Effector memory CD4-positive, alpha-beta T cell (primary cell): ENCODE results near the gene NPAS2.

ENCODE experiments used
- DNase-seq, 3 donors: peaks; one replicate each; pipeline ENCODE4 v3.0.0-alpha.2; 2020
- H3K27ac ChIP-seq: 2 replicates; pipeline ENCODE4 v1.7.0; 2013; ENCODE audit warnings: mild to moderate bottlenecking, low read length, moderate library complexity; ENCODE audit not compliant: insufficient read depth, poor library complexity, severe bottlenecking
- H3K27me3 ChIP-seq: replicated peaks from 2 replicates; pipeline ENCODE4 v1.7.0; 2013; ENCODE audit warnings: mild to moderate bottlenecking, low read length; ENCODE audit not compliant: insufficient read depth, control insufficient read depth, poor library complexity, severe bottlenecking
- H3K36me3 ChIP-seq: 2 replicates; pipeline ENCODE4 v1.7.0; 2013; ENCODE audit warnings: mild to moderate bottlenecking, low read length, moderate library complexity; ENCODE audit not compliant: control insufficient read depth, insufficient read depth
- H3K4me1 ChIP-seq: 2 replicates; pipeline ENCODE4 v1.7.0; 2013; ENCODE audit warnings: low read length, mild to moderate bottlenecking; ENCODE audit not compliant: control insufficient read depth, insufficient read depth, poor library complexity, severe bottlenecking
- H3K4me3 ChIP-seq: 2 replicates; pipeline ENCODE4 v1.7.0; 2013; ENCODE audit warnings: low read length, low read depth, mild to moderate bottlenecking; ENCODE audit not compliant: insufficient read depth, poor library complexity, severe bottlenecking
- H3K9me3 ChIP-seq: 2 replicates; pipeline ENCODE4 v1.7.0; 2013; ENCODE audit warnings: mild to moderate bottlenecking, low read length, moderate library complexity; ENCODE audit not compliant: control insufficient read depth

Gene NPAS2

DNA sequence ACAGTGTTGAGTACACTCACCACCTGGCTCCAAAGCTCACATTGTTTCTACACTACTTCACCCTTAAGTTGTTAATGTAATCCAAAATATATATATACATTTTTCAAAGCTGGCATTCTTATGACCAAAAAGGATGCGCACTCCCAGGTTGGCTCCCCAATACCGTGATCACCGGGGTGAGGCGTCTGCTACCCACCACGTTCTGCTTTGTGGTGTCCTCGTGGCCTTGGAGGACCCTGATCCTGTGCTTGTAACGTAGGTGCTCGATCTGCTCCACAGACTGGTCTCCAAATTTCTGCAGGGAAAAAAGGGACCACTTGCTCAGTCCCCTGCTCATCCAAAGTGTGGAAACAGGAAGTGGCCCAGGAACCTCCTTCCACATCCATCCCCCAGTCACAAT lies 207.9 kb downstream of the NPAS2 start:
- Histone ChIP-seq H3K27me3 (no peaks in the 10 kb centered on the region), H3K4me3 (no peak overlapping the region), H3K9me3 (no peaks in the 10 kb centered on the region), H3K4me1 (no peaks in the 10 kb centered on the region), H3K27ac (no peak overlapping the region), H3K36me3 (no peaks in the 10 kb centered on the region)
- DNase-seq, result no peak

- H3K4me3 ChIP-seq, result no peak overlapping the region
- DNase-seq, result no peak
- no peaks in the 10 kb centered on the region for H3K9me3 ChIP-seq
- no peaks in the 10 kb centered on the region for H3K4me1 ChIP-seq
- H3K27ac ChIP-seq, result no peak overlapping the region
- H3K27me3 ChIP-seq, result no peaks in the 10 kb centered on the region
- H3K36me3 ChIP-seq, result no peaks in the 10 kb centered on the region
These were observed 211.1 kb downstream of the NPAS2 start for GRCh38 chr2:101030866-101031554.

DNA sequence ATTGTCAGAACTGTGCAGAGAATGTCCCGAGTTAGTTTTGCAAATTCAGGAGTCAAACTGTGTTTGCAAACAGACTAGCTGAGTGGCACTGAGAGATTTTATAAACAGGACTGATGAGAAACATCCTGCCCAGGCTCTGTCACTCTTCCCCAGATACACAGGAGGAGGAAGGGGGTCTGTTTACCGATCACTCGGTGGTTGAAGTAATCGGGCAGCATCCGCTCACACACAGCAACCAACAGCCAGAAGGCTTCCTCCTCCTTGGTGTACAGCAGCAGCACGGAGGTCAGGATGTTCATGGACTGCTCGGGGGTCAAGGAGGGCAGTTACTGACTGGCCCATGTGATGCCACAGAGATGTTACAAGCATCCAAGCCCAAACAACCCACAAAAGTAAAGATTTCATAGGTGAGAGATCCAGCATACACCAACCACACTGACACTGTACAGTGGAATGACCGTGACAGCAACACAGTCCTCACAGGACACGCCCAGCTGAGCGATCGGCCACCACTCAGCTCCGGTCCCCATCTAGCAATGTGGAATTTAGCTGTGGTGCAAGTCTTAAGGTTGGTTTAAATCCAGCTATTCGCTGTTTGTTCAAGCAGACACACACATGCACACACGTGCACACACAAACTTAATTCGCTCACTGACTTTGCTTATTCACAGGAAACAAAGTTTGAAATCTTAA lies 212.3 kb downstream of the NPAS2 start:
- Histone ChIP-seq H3K36me3 (no peaks in the 10 kb centered on the region), H3K27me3 (no peaks in the 10 kb centered on the region), H3K9me3 (no peaks in the 10 kb centered on the region), H3K4me1 (no peaks in the 10 kb centered on the region), H3K27ac (no peak overlapping the region), H3K4me3 (no peak overlapping the region)
- DNase-seq, result no peak

DNA sequence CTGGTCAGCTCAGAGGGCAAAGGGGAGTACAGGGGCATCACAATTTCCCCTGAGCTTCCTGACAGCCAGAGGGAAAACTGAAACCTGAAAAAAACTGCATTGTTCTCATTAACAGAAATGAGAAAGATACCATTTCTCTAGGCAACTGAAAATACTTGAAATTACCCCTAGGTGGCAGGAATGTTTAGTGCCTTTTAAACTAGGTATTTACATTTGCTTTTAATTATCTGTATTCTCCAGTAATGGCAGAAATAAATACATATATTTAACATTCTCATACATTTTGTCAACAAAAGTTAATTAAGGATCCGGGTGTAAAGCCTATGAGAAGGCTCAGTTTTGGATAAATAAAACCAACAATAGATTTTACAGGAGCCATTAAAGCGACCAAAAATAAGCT lies 216.6 kb downstream of the NPAS2 start:
- no peak overlapping the region for H3K27ac ChIP-seq
- no peaks in the 10 kb centered on the region for H3K4me1 ChIP-seq
- H3K27me3 ChIP-seq, result no peaks in the 10 kb centered on the region
- H3K9me3 ChIP-seq, result no peaks in the 10 kb centered on the region
- no peak overlapping the region for H3K4me3 ChIP-seq
- H3K36me3 ChIP-seq, result no peaks in the 10 kb centered on the region
- no peak for DNase-seq

GRCh38 chr2:101037161-101037755 lies 217.3 kb downstream of the NPAS2 start:
- no peak for DNase-seq
- no peaks in the 10 kb centered on the region for H3K9me3 ChIP-seq
- no peak overlapping the region for H3K27ac ChIP-seq
- no peaks in the 10 kb centered on the region for H3K27me3 ChIP-seq
- H3K4me1 ChIP-seq, result no peaks in the 10 kb centered on the region
- H3K4me3 ChIP-seq, result no peak overlapping the region
- H3K36me3 ChIP-seq, result no peaks in the 10 kb centered on the region

GRCh38 chr2:101038455-101039255 lies 218.7 kb downstream of the NPAS2 start:
- no peaks in the 10 kb centered on the region for H3K9me3 ChIP-seq
- H3K27me3 ChIP-seq, result no peaks in the 10 kb centered on the region
- H3K36me3 ChIP-seq, result no peaks in the 10 kb centered on the region
- no peak for DNase-seq
- no peak overlapping the region for H3K4me3 ChIP-seq
- H3K27ac ChIP-seq, result no peak overlapping the region
- H3K4me1 ChIP-seq, result no peaks in the 10 kb centered on the region

- Histone ChIP-seq H3K9me3 (no peaks in the 10 kb centered on the region), H3K36me3 (no peaks in the 10 kb centered on the region), H3K27ac (no peak overlapping the region), H3K27me3 (no peaks in the 10 kb centered on the region), H3K4me3 (no peak overlapping the region), H3K4me1 (no peaks in the 10 kb centered on the region)
- DNase-seq, result no peak
These were observed 220.1 kb downstream of the NPAS2 start for GRCh38 chr2:101040072-101040471.

- no peaks in the 10 kb centered on the region for H3K9me3 ChIP-seq
- DNase-seq, result no peak
- no peak overlapping the region for H3K27ac ChIP-seq
- H3K27me3 ChIP-seq, result no peaks in the 10 kb centered on the region
- no peak overlapping the region for H3K4me3 ChIP-seq
- no peaks in the 10 kb centered on the region for H3K4me1 ChIP-seq
- no peaks in the 10 kb centered on the region for H3K36me3 ChIP-seq
These were observed 220.8 kb downstream of the NPAS2 start for GRCh38 chr2:101040761-101041160.

DNA sequence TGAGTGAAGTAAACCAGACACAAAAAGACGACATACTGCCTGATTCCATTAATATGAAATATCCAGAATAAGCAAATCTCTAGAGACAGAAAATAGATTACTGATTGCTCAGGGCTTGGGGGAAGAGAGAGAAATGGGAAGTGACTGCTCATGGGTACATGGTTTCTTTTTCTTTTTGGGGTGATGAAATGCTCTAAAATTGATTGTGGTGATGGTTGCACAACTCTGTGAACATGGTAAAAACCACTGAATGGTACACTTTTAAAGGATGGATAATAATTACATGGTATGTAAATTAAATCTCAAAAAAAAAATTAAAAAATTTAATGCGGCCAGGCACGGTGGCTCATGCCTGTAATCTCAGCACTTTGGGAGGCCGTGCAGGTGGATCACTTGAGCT lies 221.5 kb downstream of the NPAS2 start:
- no peak overlapping the region for H3K27ac ChIP-seq
- H3K27me3 ChIP-seq, result no peaks in the 10 kb centered on the region
- no peak for DNase-seq
- H3K4me1 ChIP-seq, result no peaks in the 10 kb centered on the region
- no peaks in the 10 kb centered on the region for H3K9me3 ChIP-seq
- H3K4me3 ChIP-seq, result no peak overlapping the region
- no peaks in the 10 kb centered on the region for H3K36me3 ChIP-seq

DNA sequence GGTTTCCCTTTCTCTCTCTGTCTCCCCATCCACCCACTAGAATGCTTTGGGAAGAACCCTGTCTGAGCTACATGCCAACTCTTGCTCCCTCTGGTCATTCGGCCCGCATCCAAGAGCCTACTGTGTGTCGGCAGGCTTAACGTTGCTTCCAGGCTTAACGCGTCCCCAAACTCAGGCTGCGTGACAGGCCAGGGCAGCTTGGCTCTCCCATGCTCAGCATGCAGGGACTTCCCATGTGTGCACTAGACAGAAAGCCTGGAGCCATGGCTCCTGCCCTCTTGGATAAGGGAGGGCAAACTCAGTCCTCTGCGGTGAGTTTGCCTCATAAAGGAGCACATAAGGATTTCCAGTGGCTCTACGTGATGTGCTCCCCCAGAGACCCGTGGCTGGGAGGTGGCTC lies 225.4 kb downstream of the NPAS2 start:
- Histone ChIP-seq H3K27me3 (no peaks in the 10 kb centered on the region), H3K4me3 (no peak overlapping the region), H3K4me1 (no peaks in the 10 kb centered on the region), H3K36me3 (no peaks in the 10 kb centered on the region), H3K27ac (no peak overlapping the region), H3K9me3 (no peaks in the 10 kb centered on the region)
- no peak for DNase-seq
